ENCODE measurements around the gene MRPL3.
"Not testable (repeated sequence)": the region's sequence is repeated elsewhere in the genome, so short reads cannot be mapped to it uniquely, and the experiment has no call there.

Gene MRPL3

DNA sequence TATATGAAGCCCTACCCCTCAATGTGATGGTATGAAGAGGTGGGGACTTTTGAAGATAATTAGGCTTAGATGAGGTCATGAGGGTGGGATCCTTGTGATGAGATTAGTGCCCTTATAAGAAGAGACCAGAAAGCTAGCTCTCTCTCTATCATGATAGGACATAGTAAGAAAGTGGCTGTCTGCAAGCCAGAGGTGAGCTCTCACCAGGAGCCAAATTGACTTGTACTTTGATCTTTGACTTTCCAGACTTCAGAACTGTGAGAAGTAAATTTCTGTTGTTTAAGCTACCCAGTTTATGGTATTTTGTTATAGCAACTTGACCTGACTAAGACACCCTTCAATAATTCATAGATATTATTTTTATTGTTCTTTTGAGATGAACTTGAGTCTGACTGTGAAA, 29.9 kb upstream of the MRPL3 start:
- Mint-ChIP-seq H3K4me1 (ENCODE audit: low read depth) (no peaks in the 10 kb centered on the region), H3K27me3 (peaks cover 19% of the 10 kb centered on the region), H3K36me3 (no peaks in the 10 kb centered on the region), H3K4me3 (no peak overlapping the region), H3K27ac (no peak overlapping the region), H3K9me3 (ENCODE audit: low read depth) (no peaks in the 10 kb centered on the region)

DNA sequence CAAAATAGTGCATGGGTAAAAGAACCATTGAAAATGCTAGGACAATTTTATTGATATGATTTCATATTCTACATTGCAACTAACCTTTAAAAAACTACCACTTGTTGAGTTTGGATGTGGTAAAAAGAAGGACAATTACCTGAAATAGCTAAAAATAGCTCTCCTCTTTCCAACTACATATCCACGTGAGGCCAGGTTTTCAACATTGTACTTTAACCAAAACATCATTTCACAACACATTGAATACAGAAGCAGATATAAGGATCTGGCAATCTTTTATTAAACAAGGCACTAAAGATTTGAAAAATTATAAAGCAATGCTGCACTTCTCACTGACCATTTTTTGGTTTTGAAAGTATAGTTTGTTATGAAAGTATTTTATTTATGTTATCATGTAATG, 28.1 kb upstream of the MRPL3 start:
- Mint-ChIP-seq H3K9me3 (ENCODE audit: low read depth) (no peaks in the 10 kb centered on the region), H3K36me3 (no peaks in the 10 kb centered on the region), H3K4me1 (ENCODE audit: low read depth) (peaks cover 2% of the 10 kb centered on the region), H3K27ac (no peak overlapping the region), H3K4me3 (no peak overlapping the region), H3K27me3 (peaks cover 22% of the 10 kb centered on the region)

DNA sequence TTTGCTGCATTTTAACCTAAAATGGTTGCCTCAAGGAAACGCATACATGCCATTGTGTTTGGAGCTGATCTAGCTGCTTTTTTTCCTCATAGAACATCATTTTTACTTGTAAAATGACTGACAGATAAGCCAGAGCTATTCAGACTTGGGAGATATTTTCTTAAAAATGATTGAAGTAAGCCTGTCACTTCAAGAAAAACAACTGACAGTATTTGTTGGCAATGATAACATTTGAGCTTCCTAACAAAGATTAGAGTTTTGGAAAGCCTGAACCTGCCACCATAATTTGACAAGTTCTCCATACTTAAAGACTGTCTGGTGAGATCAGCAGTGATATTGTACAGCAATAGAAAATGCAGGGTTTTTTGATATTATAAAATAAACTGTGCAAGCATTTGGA, 27.6 kb upstream of the MRPL3 start:
- Mint-ChIP-seq H3K4me3 (no peak overlapping the region), H3K4me1 (ENCODE audit: low read depth) (peaks cover 2% of the 10 kb centered on the region), H3K9me3 (ENCODE audit: low read depth) (no peaks in the 10 kb centered on the region), H3K36me3 (no peaks in the 10 kb centered on the region), H3K27me3 (peaks cover 22% of the 10 kb centered on the region), H3K27ac (no peak overlapping the region)

GRCh38 chr3:131526801-131527347, 24.1 kb upstream of the MRPL3 start:
- no peak overlapping the region for H3K4me3 Mint-ChIP-seq
- no peaks in the 10 kb centered on the region for H3K36me3 Mint-ChIP-seq
- H3K27ac Mint-ChIP-seq: no peak overlapping the region
- peaks cover 20% of the 10 kb centered on the region for H3K27me3 Mint-ChIP-seq
- H3K9me3 Mint-ChIP-seq (ENCODE audit: low read depth): no peaks in the 10 kb centered on the region
- H3K4me1 Mint-ChIP-seq (ENCODE audit: low read depth): peaks cover 2% of the 10 kb centered on the region

GRCh38 chr3:131518680-131519079, 15.9 kb upstream of the MRPL3 start:
- Mint-ChIP-seq H3K36me3 (no peaks in the 10 kb centered on the region), H3K27ac (no peak overlapping the region), H3K9me3 (ENCODE audit: low read depth) (no peaks in the 10 kb centered on the region), H3K27me3 (peaks cover 4% of the 10 kb centered on the region), H3K4me3 (no peak overlapping the region), H3K4me1 (ENCODE audit: low read depth) (no peaks in the 10 kb centered on the region)

- H3K27ac Mint-ChIP-seq: no peak overlapping the region
- peaks cover 6% of the 10 kb centered on the region for H3K36me3 Mint-ChIP-seq
- peaks cover 4% of the 10 kb centered on the region for H3K27me3 Mint-ChIP-seq
- no peaks in the 10 kb centered on the region for H3K9me3 Mint-ChIP-seq (ENCODE audit: low read depth)
- no peak overlapping the region for H3K4me3 Mint-ChIP-seq
- peaks cover 31% of the 10 kb centered on the region for H3K4me1 Mint-ChIP-seq (ENCODE audit: low read depth)
Observed at GRCh38 chr3:131505421-131505820, 2.6 kb upstream of the MRPL3 start.

DNA sequence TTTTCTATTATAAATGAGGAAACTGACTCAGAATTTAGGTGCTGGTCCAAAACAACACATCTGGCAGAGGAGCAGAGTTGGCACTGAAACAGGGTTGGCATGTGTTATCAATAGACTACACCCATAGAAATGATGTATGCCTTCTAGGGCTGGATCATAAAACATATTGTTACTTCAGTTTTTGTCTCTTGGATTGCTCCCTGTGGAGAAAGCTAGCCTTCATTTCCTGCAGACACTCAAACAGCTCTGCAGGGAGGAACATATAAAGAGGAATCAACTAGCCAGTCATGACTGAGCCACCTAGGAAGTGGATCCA, 507 bp upstream of the MRPL3 start:
- Mint-ChIP-seq H3K9me3 (ENCODE audit: low read depth) (no peaks in the 10 kb centered on the region), H3K4me1 (ENCODE audit: low read depth) (peaks cover 46% of the 10 kb centered on the region), H3K27me3 (peaks cover 3% of the 10 kb centered on the region), H3K36me3 (peaks cover 18% of the 10 kb centered on the region), H3K4me3 (peak overlapping the region; percentile 99), H3K27ac (peak overlapping the region; percentile 98)

DNA sequence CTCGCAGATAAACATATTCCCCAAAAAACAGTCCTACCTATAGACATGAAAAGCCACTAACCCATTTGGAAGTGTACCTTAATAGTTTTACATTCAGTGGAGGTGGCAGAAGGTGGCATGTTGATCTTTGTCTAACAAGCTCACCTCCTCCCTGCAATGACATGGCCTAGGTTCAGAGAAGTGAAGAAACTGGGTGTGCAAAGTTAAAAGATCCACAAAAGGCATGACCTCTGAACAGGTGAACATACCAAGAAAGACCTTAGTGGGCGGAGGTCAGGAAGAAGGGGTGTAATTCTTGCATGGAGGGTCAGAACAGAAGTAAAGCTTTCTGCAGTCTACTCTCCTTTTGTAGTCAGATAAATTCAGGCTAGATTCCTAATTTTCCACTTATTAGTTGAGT, 822 bp downstream of the MRPL3 start:
- Mint-ChIP-seq H3K27ac (peak overlapping the region; percentile 98), H3K27me3 (no peaks in the 10 kb centered on the region), H3K4me1 (ENCODE audit: low read depth) (peaks cover 46% of the 10 kb centered on the region), H3K9me3 (ENCODE audit: low read depth) (no peaks in the 10 kb centered on the region), H3K4me3 (peak overlapping the region; percentile 99), H3K36me3 (peaks cover 16% of the 10 kb centered on the region)

GRCh38 chr3:131494706-131495105, 8.1 kb downstream of the MRPL3 start:
- H3K27ac Mint-ChIP-seq: no peak overlapping the region
- no peaks in the 10 kb centered on the region for H3K9me3 Mint-ChIP-seq (ENCODE audit: low read depth)
- H3K27me3 Mint-ChIP-seq: no peaks in the 10 kb centered on the region
- peaks cover 27% of the 10 kb centered on the region for H3K4me1 Mint-ChIP-seq (ENCODE audit: low read depth)
- peaks cover 22% of the 10 kb centered on the region for H3K36me3 Mint-ChIP-seq
- no peak overlapping the region for H3K4me3 Mint-ChIP-seq

DNA sequence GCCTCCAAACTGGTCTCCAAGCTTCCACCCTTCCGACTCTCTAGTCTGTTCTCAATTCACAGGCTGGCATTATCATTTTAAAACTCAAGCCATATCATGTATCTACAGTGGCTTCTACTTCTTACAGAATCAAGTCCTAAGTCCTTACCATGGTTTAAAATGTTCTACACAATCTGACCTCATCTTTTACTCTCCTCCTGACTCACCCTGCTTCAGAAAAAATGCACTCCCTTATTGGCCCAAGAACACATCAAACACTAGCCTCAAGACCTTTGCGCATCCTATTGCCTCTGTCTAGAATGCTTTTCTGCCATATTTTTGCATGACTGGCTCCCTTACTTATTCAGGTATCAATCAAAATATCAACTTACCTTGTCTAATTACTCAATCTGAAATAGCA, 11.0 kb downstream of the MRPL3 start:
- Mint-ChIP-seq H3K27ac (no peak overlapping the region), H3K36me3 (peaks cover 28% of the 10 kb centered on the region), H3K4me1 (ENCODE audit: low read depth) (peaks cover 25% of the 10 kb centered on the region), H3K9me3 (ENCODE audit: low read depth) (no peaks in the 10 kb centered on the region), H3K27me3 (no peaks in the 10 kb centered on the region), H3K4me3 (no peak overlapping the region)

- Mint-ChIP-seq H3K9me3 (ENCODE audit: low read depth) (no peaks in the 10 kb centered on the region), H3K27ac (no peak overlapping the region), H3K27me3 (no peaks in the 10 kb centered on the region), H3K4me3 (no peak overlapping the region), H3K4me1 (ENCODE audit: low read depth) (peaks cover 27% of the 10 kb centered on the region), H3K36me3 (peaks cover 28% of the 10 kb centered on the region)
Observed at GRCh38 chr3:131491084-131491483, 11.7 kb downstream of the MRPL3 start.

GRCh38 chr3:131486545-131486944, 16.2 kb downstream of the MRPL3 start:
- H3K27ac Mint-ChIP-seq; H3K27me3 Mint-ChIP-seq; H3K9me3 Mint-ChIP-seq (ENCODE audit: low read depth): not testable (repeated sequence)
- Mint-ChIP-seq H3K4me1 (ENCODE audit: low read depth) (peaks cover 31% of the 10 kb centered on the region), H3K36me3 (peaks cover 20% of the 10 kb centered on the region), H3K4me3 (peak overlapping the region; percentile 2)

DNA sequence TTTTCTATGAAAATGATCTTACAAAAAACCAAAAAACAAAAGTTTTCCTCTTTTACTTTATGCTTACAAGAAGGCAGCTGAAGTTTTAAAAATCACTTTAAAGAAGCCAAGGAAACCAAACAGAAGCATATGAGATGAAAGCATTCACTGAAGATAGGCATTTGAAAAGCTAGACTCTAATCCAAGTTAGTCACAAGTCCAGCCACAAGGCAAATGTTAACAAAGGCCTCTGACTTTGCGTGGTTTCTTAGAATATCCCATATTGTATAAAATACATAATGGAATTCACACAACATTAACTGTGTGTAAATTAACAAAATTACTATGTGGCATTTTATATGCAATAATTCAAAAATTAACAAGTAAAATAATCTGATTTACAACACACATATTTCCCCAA, 17.7 kb downstream of the MRPL3 start:
- Mint-ChIP-seq H3K4me1 (ENCODE audit: low read depth) (peaks cover 34% of the 10 kb centered on the region), H3K27ac (no peak overlapping the region), H3K4me3 (no peak overlapping the region), H3K27me3 (no peaks in the 10 kb centered on the region), H3K9me3 (ENCODE audit: low read depth) (no peaks in the 10 kb centered on the region), H3K36me3 (peaks cover 20% of the 10 kb centered on the region)

- no peak overlapping the region for H3K27ac Mint-ChIP-seq
- peaks cover 23% of the 10 kb centered on the region for H3K36me3 Mint-ChIP-seq
- H3K4me3 Mint-ChIP-seq: no peak overlapping the region
- H3K9me3 Mint-ChIP-seq (ENCODE audit: low read depth): no peaks in the 10 kb centered on the region
- H3K4me1 Mint-ChIP-seq (ENCODE audit: low read depth): peaks cover 36% of the 10 kb centered on the region
- H3K27me3 Mint-ChIP-seq: no peaks in the 10 kb centered on the region
Observed at GRCh38 chr3:131484496-131485111, 18.2 kb downstream of the MRPL3 start.

- Mint-ChIP-seq H3K4me3 (no peak overlapping the region), H3K27ac (no peak overlapping the region), H3K36me3 (peaks cover 12% of the 10 kb centered on the region), H3K27me3 (no peaks in the 10 kb centered on the region), H3K4me1 (ENCODE audit: low read depth) (peaks cover 36% of the 10 kb centered on the region), H3K9me3 (ENCODE audit: low read depth) (no peaks in the 10 kb centered on the region)
Observed at GRCh38 chr3:131480116-131480515, 22.7 kb downstream of the MRPL3 start.

DNA sequence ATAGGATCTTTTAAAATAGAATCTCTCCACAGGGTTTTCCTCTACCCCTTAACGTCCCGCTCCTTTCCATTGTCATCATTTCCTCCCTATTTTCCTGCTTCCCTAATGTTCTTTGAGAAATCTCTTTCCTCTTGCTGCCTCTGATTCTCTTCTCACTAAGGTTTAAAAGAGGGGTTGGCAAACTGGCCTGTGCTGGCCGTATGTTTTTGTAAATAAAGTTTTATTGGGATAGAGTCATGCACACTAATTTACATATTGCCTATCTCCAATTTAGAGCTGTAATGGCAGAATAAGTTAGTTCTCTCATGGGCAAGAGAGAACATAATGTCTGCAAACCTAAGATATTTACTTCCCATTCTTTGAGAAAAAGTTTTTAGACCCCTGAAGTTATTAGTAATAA, 25.0 kb downstream of the MRPL3 start:
- peaks cover 12% of the 10 kb centered on the region for H3K36me3 Mint-ChIP-seq
- H3K27ac Mint-ChIP-seq: no peak overlapping the region
- H3K9me3 Mint-ChIP-seq (ENCODE audit: low read depth): no peaks in the 10 kb centered on the region
- peaks cover 48% of the 10 kb centered on the region for H3K4me1 Mint-ChIP-seq (ENCODE audit: low read depth)
- no peak overlapping the region for H3K4me3 Mint-ChIP-seq
- no peaks in the 10 kb centered on the region for H3K27me3 Mint-ChIP-seq

All from activated naive CD8-positive, alpha-beta T cell (primary cell).